ENCODE data around the gene CCDC40. TPM values are rescaled to one million over a fixed set of nuclear protein-coding genes. Genes with fewer than 3 reads are reported as not detected.

The CCDC40 gene
- total and polyA plus RNA-seq, 2 of the 13 experiments (the other 11 are each of a cell fraction or from before 2014, with no cell fraction given) = 4.1 to 5.5 TPM

GRCh38 chr17:79993390-79994227 lies 42.8 kb upstream of the CCDC40 start (continued):
- TF ChIP-seq ZNF142 (CRISPR knock-in tag; IDR thresholded peaks at IDR 0.05) (peak; percentile 85), ZNF788 (CRISPR knock-in tag; IDR thresholded peaks at IDR 0.05; ENCODE audit: borderline replicate concordance) (peak; percentile 91; the same call in 1 of the 2 replicates), ZNF329 (CRISPR knock-in tag; IDR thresholded peaks at IDR 0.05; ENCODE audit: low read depth) (peak; percentile 85; the same call in 1 of the 2 replicates), FOXC1 (CRISPR knock-in tag; IDR thresholded peaks at IDR 0.05; ENCODE audit: borderline replicate concordance) (peak; percentile 97), CREM (IDR thresholded peaks at IDR 0.05) (peak; percentile 90), CREM (CRISPR knock-in tag; IDR thresholded peaks at IDR 0.05) (no peak), ZBTB49 (CRISPR knock-in tag; IDR thresholded peaks at IDR 0.05; ENCODE audit: borderline replicate concordance) (no peak), MED1 (CRISPR knock-in tag; IDR thresholded peaks at IDR 0.05) (peak; percentile 100), PAXIP1 (CRISPR knock-in tag; conservative IDR thresholded peaks at IDR 0.05) (peak; percentile 97), ZNF530 (CRISPR knock-in tag; IDR thresholded peaks at IDR 0.05; ENCODE audit: low read depth) (no peak), TCF12 (IDR thresholded peaks at IDR 0.05) (no peak), TCF12 (CRISPR knock-in tag; IDR thresholded peaks at IDR 0.05) (peak; percentile 98), ZBTB43 (CRISPR knock-in tag; conservative IDR thresholded peaks at IDR 0.05) (peak; percentile 78), ZNF350 (CRISPR knock-in tag; IDR thresholded peaks at IDR 0.05; ENCODE audit: borderline replicate concordance, low read depth) (peak; percentile 100)
